Measurements from ENCODE around the gene ASB18. TPM values are rescaled to one million over a fixed set of nuclear protein-coding genes. Genes with fewer than 3 reads are reported as not detected.

ASB18 gene
- total and polyA plus RNA-seq, 2 experiments from 2014 or later: not detected

- Histone ChIP-seq H3K27ac (no peak overlapping the region), H3K4me3 (no peak overlapping the region), H4K20me1 (ENCODE audit: insufficient read depth) (no peaks in the 10 kb centered on the region), H3K79me2 (ENCODE audit: insufficient read depth) (no peaks in the 10 kb centered on the region), H3F3A (ENCODE audit: insufficient read depth) (no peaks in the 10 kb centered on the region), H3K9me2 (ENCODE audit: insufficient read depth) (no peaks in the 10 kb centered on the region), H3K9me3 (ENCODE audit: low read depth) (no peaks in the 10 kb centered on the region), H3K9ac (no peak overlapping the region), H2AFZ (no peak overlapping the region), H3K27me3 (replicated peaks; ENCODE audit: insufficient read depth) (peaks cover 19% of the 10 kb centered on the region), H3K36me3 (ENCODE audit: low read depth) (no peaks in the 10 kb centered on the region), H3K4me1 (ENCODE audit: insufficient read depth) (no peaks in the 10 kb centered on the region), H3K4me2 (ENCODE audit: unreplicated experiment) (no peak overlapping the region)
- DNase-seq: no peak
- in situ Hi-C loops (cut with MboI): no loop called here
- 31 to 38% methylated on average over 2 of the region's 2 CpGs for WGBS, 2 experiments (ENCODE audit: low coverage in 1 of 2, low lambda C conversion rate in 2 of 2, missing lambda C conversion rate in 2 of 2)
- TF ChIP-seq EZH2 (IDR thresholded peaks at IDR 0.05; ENCODE audit: insufficient read depth, poor library complexity, severe bottlenecking) (no peak), EZH2phosphoT487 (IDR thresholded peaks at IDR 0.05; ENCODE audit: insufficient read depth, low read depth) (no peak)
These were observed 39.7 kb upstream of the ASB18 start for GRCh38 chr2:236303935-236304334.

GRCh38 chr2:236302555-236302954 lies 38.3 kb upstream of the ASB18 start:
- H3K36me3 ChIP-seq (ENCODE audit: low read depth): no peaks in the 10 kb centered on the region
- no peaks in the 10 kb centered on the region for H4K20me1 ChIP-seq (ENCODE audit: insufficient read depth)
- in situ Hi-C loops (cut with MboI): no loop called here
- H3K27me3 ChIP-seq (replicated peaks; ENCODE audit: insufficient read depth): peaks cover 15% of the 10 kb centered on the region
- H3K9me2 ChIP-seq (ENCODE audit: insufficient read depth): no peaks in the 10 kb centered on the region
- no peak for TF ChIP-seq EZH2 (IDR thresholded peaks at IDR 0.05; ENCODE audit: insufficient read depth, poor library complexity, severe bottlenecking)
- no peak for TF ChIP-seq EZH2phosphoT487 (IDR thresholded peaks at IDR 0.05; ENCODE audit: insufficient read depth, low read depth)
- H3K79me2 ChIP-seq (ENCODE audit: insufficient read depth): no peaks in the 10 kb centered on the region
- no peak overlapping the region for H3K4me3 ChIP-seq
- no peak for DNase-seq
- H3K9me3 ChIP-seq (ENCODE audit: low read depth): no peaks in the 10 kb centered on the region
- H2AFZ ChIP-seq: no peak overlapping the region
- H3F3A ChIP-seq (ENCODE audit: insufficient read depth): no peaks in the 10 kb centered on the region
- 39% methylated on average over 6 of the region's 6 CpGs for WGBS, 2 experiments (ENCODE audit: low coverage in 1 of 2, low lambda C conversion rate in 2 of 2, missing lambda C conversion rate in 2 of 2)
- H3K27ac ChIP-seq: no peak overlapping the region
- H3K4me1 ChIP-seq (ENCODE audit: insufficient read depth): no peaks in the 10 kb centered on the region
- no peak overlapping the region for H3K4me2 ChIP-seq (ENCODE audit: unreplicated experiment)
- H3K9ac ChIP-seq: no peak overlapping the region

DNA sequence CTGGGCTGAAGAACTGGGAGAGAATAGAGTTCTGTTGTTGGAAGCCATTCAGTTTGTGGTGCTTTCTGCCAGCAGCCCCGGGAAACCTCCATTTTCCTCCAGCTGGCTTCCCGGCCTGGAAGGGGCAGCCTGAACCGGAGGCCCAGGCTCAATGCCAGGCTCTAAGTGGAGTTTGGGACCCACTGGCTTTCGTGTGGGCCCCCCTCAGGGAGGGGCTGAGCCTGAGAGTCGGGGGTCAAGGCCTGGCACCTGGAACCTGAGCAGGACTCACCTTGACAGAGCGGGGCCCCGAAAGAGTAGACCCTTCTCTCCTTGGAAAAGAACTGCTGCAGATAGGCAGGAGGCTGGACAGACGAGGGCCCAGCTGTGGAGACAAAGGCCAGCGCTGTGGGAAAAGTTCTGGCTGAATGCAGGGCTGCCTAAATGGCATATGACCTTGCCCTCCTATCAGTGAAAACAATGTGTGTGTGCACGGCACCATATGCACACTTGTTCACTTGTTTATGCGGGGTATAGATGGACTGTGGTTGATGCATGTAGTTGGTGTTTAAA lies 34.8 kb upstream of the ASB18 start:
- 19 to 26% methylated on average over 11 of the region's 11 CpGs for WGBS, 2 experiments (ENCODE audit: low coverage in 1 of 2, low lambda C conversion rate in 2 of 2, missing lambda C conversion rate in 2 of 2)

DNA sequence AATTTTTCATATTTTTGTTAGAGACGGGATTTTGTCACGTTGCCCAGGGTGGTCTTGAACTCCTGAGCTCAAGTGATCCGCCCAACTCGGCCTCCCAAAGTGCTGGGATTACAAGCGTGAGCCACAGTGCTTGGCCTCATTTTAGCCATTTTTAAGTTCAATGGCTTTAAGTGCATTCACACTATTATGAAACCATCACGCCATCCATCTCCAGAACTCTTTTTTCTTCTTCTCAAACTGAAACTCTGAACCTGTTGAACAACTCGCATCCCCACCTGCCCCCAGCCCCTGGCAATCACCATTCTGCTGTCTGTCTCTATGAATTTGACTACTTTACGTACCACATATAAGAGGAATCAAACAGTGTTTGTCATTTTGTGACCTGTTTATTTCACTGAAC lies 31.3 kb upstream of the ASB18 start:
- H3K27me3 ChIP-seq (replicated peaks; ENCODE audit: insufficient read depth): peaks cover 20% of the 10 kb centered on the region
- no peaks in the 10 kb centered on the region for H3K79me2 ChIP-seq (ENCODE audit: insufficient read depth)
- TF ChIP-seq EZH2 (IDR thresholded peaks at IDR 0.05; ENCODE audit: insufficient read depth, poor library complexity, severe bottlenecking) (no peak), EZH2phosphoT487 (IDR thresholded peaks at IDR 0.05; ENCODE audit: insufficient read depth, low read depth) (no peak)
- H4K20me1 ChIP-seq (ENCODE audit: insufficient read depth): no peaks in the 10 kb centered on the region
- no peaks in the 10 kb centered on the region for H3K36me3 ChIP-seq (ENCODE audit: low read depth)
- no peak overlapping the region for H3K9ac ChIP-seq
- H3K9me2 ChIP-seq (ENCODE audit: insufficient read depth): no peaks in the 10 kb centered on the region
- 36 to 39% methylated on average over 8 of the region's 8 CpGs for WGBS, 2 experiments (ENCODE audit: low coverage in 1 of 2, low lambda C conversion rate in 2 of 2, missing lambda C conversion rate in 2 of 2)
- no peak overlapping the region for H3K4me3 ChIP-seq
- DNase-seq: no peak
- no peaks in the 10 kb centered on the region for H3K4me1 ChIP-seq (ENCODE audit: insufficient read depth)
- H2AFZ ChIP-seq: no peak overlapping the region
- H3F3A ChIP-seq (ENCODE audit: insufficient read depth): no peaks in the 10 kb centered on the region
- no peak overlapping the region for H3K4me2 ChIP-seq (ENCODE audit: unreplicated experiment)
- H3K9me3 ChIP-seq (ENCODE audit: low read depth): no peaks in the 10 kb centered on the region
- no peak overlapping the region for H3K27ac ChIP-seq
- in situ Hi-C loops (cut with MboI): no loop called here

More for the DNA sequence above, 34.8 kb upstream of the ASB18 start:
- H3K9me2 ChIP-seq (ENCODE audit: insufficient read depth): no peaks in the 10 kb centered on the region
- DNase-seq: no peak
- no peaks in the 10 kb centered on the region for H3K36me3 ChIP-seq (ENCODE audit: low read depth)
- H3K9me3 ChIP-seq (ENCODE audit: low read depth): no peaks in the 10 kb centered on the region
- H4K20me1 ChIP-seq (ENCODE audit: insufficient read depth): no peaks in the 10 kb centered on the region
- H3K4me2 ChIP-seq (ENCODE audit: unreplicated experiment): no peak overlapping the region
- H2AFZ ChIP-seq: no peak overlapping the region
- H3K27ac ChIP-seq: no peak overlapping the region
- TF ChIP-seq EZH2phosphoT487 (IDR thresholded peaks at IDR 0.05; ENCODE audit: insufficient read depth, low read depth): no peak
- TF ChIP-seq EZH2 (IDR thresholded peaks at IDR 0.05; ENCODE audit: insufficient read depth, poor library complexity, severe bottlenecking): no peak
- no peaks in the 10 kb centered on the region for H3K79me2 ChIP-seq (ENCODE audit: insufficient read depth)
- H3F3A ChIP-seq (ENCODE audit: insufficient read depth): no peaks in the 10 kb centered on the region
- no peaks in the 10 kb centered on the region for H3K4me1 ChIP-seq (ENCODE audit: insufficient read depth)
- in situ Hi-C loops (cut with MboI): no loop called here
- H3K9ac ChIP-seq: no peak overlapping the region
- no peak overlapping the region for H3K4me3 ChIP-seq
- H3K27me3 ChIP-seq (replicated peaks; ENCODE audit: insufficient read depth): peaks cover 27% of the 10 kb centered on the region

- in situ Hi-C loops (cut with MboI): no loop called here
- Histone ChIP-seq H3K9me2 (ENCODE audit: insufficient read depth) (no peaks in the 10 kb centered on the region), H3K36me3 (ENCODE audit: low read depth) (no peaks in the 10 kb centered on the region)
These were observed 30.4 kb upstream of the ASB18 start for GRCh38 chr2:236294647-236295046.

More at GRCh38 chr2:236294647-236295046, 30.4 kb upstream of the ASB18 start:
- no peak for DNase-seq
- Histone ChIP-seq H4K20me1 (ENCODE audit: insufficient read depth) (no peaks in the 10 kb centered on the region), H3K27ac (no peak overlapping the region), H3K9me3 (ENCODE audit: low read depth) (no peaks in the 10 kb centered on the region), H3K9ac (no peak overlapping the region), H3K4me2 (ENCODE audit: unreplicated experiment) (no peak overlapping the region), H3F3A (ENCODE audit: insufficient read depth) (no peaks in the 10 kb centered on the region), H3K79me2 (ENCODE audit: insufficient read depth) (no peaks in the 10 kb centered on the region), H2AFZ (no peak overlapping the region), H3K27me3 (replicated peaks; ENCODE audit: insufficient read depth) (peaks cover 23% of the 10 kb centered on the region), H3K4me3 (no peak overlapping the region), H3K4me1 (ENCODE audit: insufficient read depth) (no peaks in the 10 kb centered on the region)
- 25 to 27% methylated on average over 9 of the region's 9 CpGs for WGBS, 2 experiments (ENCODE audit: low coverage in 1 of 2, low lambda C conversion rate in 2 of 2, missing lambda C conversion rate in 2 of 2)
- TF ChIP-seq EZH2phosphoT487 (IDR thresholded peaks at IDR 0.05; ENCODE audit: insufficient read depth, low read depth): no peak
- no peak for TF ChIP-seq EZH2 (IDR thresholded peaks at IDR 0.05; ENCODE audit: insufficient read depth, poor library complexity, severe bottlenecking)

Data from GM23248 (cell line).